Stimulated activated CD8-positive, alpha-beta memory T cell treated with anti-CD3 and anti-CD28 coated beads, Interleukin-12 subunit alpha, Interleukin-12 subunit beta, amount 100 ng/mL, for 4 hours (primary cell): ENCODE measurements around the gene TPRG1L.

Experiments
- DNase-seq: peaks from one replicate; pipeline ENCODE4 v3.0.0-alpha.2; 2020; ENCODE audit warnings: low read depth

Gene TPRG1L

DNA sequence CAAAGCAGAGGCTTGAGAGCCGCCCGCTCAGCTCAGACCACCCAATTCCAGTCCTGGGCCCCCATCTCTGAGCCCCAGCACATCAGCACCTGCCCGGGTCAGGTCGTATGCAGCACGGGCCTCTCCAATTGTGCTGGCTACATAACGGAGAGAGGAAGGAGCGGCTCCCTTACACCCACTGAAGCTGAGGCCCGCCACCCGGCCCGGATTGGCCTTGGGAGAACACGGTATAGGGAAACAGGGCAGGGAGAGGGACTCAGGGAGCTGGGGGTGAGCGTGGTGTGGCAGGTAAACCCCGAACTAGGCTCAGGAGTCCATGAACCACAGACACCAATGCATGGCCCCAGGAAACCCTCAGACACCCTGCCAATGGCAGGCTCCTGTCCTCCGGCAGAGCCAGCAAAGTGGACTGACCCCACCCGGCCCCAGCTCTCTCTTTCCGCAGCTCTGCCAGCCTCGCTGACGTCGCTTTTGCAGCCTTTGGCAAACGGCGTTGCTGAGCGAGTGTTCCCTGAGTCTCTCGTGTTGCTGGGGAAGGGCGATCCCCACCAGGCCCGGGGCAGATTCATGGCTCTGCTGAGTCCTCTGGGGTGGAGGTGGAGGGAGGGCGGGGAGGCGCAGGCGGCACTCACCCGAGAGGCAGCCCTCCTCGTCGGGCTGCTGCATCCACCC, 30.0 kb upstream of the TPRG1L start:
- no peak for DNase-seq

DNA sequence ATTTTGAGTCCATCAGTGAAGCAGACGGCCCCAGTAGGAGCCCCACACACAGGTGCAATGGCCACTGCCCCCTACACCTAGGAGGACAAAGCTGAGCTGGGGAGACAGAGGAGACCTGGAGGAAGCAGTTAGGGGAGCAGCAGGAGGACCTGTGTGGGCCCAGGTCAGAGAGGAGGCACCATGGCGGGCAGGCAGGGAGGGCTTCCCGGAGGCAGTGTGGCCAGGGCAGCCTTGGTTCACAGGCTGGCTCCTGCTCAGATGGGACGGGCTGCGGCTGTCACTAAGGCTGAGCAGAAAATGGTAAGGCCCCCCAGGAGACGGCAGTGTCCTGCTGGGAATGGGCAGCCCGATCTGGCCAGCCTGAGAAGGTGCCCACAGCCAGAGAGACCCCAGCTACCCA, 28.9 kb upstream of the TPRG1L start:
- no peak for DNase-seq

DNA sequence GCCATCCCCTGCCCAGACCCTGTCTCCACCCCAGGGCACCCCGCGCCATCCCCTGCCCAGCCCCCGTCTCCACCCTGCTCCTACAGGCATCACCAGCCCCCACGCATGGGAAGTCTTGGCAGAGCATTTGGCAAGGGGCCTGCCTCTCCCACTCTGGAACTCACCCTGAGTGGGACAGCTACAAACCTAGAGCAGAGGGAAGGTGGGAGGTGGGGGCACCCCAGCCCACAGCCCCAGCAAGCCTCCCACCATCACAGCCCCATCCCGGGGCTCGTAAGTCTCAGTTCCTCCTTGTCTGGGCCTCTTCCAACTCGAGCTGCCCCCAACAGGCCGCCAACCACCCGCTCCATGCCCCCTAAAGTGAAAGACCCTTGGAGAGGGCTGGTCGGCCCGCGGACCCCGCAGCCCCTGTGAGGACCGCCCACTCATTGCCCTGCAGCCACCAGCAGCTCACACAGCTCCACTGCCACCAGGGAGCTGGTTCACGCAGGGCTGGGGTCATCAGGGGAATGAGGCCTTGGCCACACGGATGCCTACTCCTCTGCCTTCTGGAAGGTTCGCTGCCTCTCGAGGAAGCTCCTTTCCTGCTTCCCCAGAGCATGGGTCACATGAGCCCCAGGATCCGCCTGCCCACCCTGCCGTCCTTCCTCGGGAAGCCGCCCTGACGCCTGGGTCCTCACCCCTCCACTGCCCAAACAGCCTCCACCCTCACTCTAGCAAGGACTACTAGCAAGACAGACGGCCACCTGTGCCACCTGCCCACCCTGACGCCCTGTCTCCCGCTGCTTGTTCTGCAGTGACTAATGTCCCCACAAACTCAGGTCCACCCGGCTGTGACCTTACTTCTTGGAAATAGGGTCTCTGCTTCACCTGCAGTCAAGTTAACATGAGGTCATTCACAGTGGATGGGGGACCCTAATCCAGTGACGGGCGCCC, 27.9 kb upstream of the TPRG1L start:
- no peak for DNase-seq

DNA sequence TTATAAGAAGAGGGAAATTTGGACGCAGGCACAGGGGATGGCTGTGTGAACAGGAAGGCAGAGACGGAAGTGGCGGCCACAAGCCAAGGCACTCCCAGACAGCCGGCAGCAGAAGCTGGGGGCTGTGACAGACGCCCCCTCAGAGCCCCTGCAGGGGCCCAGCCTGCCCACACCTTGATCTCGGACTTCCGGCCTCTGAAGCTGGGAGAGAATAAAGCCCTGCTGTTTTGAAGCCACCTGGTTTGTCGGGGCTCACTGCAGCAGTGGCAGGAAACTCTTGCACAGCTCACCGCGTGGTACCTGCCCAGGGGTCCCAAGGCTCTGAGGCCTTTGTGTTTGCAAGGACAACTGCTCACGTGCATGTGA, 27.2 kb upstream of the TPRG1L start:
- no peak for DNase-seq

DNA sequence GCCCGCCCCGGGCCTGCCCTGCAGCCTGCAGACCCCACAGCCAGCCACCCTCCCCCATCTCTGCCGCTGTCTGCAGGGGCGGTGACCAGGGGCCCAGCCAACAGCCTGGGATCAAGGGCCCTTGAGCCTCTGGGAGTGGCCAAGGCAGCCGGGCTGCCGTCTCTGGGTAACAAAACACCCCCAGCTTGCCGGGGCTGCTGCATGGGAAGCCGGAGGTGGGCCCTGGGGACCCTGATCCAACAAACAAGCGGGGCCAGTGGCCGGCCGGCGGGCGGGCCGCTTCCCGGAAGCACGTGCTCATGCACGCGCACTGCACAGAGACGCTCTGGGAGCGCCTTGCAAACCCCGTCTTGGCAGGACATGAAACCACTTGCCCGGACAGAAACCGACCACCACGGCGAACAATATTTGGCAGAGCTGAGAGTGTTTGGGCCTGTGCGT, 26.7 kb upstream of the TPRG1L start:
- DNase-seq = no peak

DNA sequence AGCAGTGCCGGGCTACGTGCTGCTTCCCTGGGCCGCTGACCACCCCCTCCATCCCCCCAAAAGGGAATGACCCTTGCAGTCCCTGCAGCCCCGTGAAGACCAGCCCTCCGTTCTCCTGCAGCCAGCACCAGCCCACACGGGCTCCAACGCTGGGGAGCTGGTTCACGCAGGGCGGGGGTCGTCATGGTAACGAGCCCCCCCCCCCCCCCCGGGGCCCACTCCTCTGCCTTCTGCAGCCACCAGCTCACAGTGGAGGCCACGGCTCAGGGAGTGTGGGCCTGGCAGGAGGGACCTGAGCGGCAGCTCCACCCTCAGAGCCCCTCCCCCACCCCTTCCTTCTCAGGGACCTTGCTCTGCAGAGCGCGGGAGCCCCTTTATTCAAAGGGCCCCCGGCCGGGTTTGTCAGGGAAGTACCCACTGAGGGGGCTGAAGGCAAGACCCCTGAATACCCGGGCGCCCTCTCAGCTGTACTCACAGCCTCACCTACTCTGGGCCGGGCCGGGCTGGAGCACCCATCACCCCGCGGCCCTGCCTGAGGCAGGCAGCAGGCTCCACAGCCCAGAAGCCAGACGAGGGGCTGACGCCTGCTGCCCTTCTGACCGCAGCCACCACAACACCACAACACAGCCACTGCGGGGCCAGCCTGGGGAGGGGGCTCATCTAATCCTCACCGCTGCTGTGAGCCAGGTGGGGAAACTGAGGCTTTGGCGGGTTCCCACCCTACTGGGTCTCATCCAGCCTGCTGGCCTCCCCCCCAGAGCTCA, 26.1 kb upstream of the TPRG1L start:
- DNase-seq = no peak

DNA sequence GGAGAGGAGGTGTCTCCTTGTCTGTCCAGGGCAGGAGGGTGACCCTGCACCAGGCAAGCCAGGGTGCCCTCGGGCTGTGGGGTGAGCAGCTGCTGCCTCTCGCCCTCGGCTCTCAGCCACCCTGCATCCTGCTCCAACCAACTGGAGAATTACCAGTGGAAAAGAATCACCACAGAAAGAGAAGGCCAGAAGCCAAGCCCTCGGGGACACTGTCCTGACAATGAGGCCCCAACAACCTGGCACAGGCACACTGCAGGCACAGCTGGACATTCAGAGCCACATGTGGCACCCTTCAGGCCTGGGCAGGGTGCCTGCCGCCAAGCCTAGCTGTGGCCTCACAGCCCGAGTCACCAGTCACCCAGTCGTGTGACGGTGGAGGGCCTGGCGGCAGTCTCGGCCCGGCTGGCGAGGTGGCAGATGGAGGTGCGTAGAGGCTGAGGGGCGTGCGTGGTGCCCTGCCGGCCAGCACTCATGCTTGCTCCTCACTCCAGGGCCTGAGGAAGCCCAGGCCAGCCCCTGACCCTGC, 25.5 kb upstream of the TPRG1L start:
- DNase-seq = no peak

DNA sequence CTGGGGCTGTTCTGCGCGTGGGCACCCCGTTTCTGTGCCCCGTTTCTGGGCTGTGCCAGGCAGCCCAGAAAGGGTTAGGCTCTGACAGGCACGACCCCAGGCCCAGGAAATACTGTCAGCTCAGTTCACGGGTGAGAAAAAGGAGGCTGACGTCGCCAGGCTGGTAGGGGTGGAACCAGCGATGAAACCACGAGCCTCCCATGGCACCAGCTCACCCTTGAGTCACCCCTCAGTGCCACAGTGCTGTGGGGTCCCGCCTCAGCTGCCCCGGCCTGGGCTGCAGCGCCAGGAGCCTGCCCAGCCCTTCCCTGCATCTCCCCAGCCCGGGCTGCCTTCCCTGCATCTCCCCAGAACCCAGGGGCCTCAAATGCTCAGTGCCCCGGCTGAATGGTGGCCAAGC, 25.0 kb upstream of the TPRG1L start:
- no peak for DNase-seq

DNA sequence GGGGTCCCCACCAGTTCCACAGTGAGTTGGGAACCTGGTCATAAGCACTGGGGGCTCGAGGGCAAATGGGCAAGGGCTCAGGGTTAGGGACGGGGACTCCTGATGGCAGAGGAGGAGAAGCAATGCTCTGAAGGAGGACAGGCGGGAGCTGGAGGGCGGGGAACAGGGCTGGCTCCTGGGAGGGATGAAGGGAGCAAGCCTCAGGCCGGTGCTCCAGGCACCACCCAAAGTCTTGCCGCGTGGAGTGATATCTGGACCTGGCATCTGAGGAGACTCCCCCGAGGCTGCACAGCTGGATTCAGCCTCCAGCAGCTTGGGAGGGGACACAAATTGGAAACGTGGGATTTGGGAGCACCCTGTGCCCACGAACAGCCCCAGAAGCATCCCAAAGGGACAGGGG, 24.5 kb upstream of the TPRG1L start:
- DNase-seq = no peak

DNA sequence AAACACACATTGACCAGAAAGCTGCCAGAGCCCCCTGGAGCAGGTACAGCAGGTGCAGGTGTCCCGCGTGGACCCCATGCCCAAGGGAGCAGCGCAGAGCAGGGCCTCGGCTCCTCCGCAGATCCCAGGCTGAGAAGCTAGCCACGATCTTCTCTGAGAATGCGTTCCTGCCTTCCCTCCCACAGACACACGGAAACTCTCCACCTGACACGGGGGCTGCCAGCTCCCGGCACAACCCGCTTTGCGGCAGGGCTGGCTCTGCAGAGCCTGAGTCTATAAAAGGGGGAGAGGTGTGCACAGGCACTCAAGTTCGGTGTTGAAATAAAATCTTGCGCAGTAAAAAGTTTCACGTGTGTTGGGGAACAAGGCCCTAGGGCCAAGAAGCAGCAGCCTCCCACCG, 23.1 kb upstream of the TPRG1L start:
- DNase-seq = no peak

DNA sequence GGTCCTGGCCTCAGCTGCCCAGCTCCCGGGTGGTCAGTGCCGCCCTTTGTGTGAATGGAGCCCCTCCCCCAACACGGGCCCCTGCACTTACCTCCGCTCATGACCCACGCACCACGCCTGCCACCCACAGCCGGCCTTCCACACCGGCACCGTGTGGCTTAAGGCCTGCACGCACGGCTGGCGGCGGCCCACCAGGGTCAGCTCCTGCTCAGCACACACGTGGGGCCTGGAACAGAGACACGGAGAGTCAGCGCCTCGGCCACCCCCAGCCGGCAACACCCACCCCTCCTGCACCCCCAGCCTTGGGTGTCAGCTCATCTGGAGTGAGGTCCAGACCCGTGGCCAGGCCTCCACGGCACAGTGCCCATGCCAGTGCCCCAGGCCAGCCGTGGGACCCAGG, 22.4 kb upstream of the TPRG1L start:
- no peak for DNase-seq

DNA sequence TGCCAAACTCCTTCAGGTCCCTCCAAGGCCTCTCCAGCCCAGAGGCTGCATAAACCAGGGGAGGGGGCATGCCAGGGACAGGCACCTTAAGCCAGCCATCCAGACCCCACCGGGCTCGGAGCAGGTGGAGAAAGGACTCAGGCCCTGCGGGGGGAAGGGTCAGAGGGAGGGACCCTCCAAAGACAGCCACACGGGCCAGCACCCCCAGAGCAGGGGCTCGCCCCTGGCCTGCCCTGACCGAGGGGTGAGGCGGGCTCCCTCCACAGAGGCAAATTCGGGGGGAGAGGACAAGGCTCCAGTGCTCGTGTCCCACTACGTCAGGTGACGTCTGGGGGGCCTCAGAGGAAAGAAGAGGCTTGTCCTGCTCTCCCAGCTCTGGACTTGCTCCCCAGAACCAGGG, 21.7 kb upstream of the TPRG1L start:
- DNase-seq = no peak

DNA sequence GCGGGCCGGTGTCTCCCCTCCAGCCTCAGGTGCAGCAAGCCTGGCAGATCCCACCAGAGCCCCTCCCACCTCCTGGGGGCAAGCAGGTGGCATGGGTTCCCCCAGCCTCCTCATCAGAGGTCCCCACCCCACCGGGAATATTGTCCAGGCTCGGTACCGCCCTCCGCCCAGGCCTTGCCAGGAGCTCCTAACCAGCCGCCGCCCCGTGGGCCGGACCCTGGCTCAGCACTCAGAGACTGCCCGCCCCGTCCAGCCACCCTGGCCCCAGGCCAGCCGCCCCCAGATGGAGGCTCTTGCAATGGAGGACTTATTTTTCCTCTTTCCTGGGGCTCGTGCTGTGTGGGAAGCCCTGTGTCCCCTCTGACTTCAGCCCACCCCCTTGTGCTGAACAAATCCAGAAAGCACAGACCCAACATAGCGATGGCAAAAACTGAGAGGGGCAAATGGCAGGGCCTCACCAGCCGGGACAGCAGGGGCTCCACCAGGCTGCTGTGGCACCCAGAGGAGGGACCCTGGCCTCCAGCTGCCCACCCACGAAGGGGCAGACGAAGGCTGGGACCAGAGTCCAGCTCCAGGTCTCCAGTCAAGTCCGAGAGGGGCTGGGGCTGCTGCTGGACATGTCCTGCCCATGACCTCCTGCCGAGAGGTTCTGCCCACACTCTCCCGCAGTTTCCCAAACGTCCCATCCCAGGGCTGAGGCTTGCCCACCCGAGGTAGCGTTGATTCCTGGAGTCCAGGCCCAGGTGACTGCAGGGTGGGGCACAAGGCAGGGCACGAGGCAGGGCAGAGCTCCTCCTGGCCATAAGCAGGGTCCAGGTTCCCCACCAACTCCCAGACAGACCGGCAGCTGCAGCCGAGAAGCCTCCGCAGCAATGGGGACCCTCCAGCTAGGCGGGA, 21.0 kb upstream of the TPRG1L start:
- no peak for DNase-seq

DNA sequence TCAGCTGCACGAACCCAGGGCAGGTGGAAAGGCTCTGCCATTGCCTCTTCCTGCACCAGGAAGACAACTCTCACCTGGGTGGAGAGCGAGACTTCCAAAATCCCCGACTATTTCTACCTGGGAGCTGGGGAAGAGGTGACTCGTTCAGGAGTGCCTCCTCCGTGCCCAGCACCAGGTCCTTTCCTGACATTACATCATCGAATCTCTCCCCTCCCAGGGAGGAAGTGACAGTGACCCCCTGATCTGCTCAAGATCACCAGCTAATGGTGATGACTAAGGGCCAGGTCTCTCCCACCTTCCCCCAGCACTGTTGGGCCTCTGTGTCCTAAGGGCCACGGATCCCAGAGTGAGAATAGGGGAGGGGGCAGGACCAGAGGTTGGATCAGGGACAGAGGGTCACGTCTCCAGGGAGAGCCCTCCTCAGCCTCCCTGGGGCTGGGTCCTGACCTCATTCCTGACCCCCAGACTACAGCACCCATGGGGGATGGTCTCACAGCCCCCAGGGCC, 20.3 kb upstream of the TPRG1L start:
- DNase-seq = no peak

DNA sequence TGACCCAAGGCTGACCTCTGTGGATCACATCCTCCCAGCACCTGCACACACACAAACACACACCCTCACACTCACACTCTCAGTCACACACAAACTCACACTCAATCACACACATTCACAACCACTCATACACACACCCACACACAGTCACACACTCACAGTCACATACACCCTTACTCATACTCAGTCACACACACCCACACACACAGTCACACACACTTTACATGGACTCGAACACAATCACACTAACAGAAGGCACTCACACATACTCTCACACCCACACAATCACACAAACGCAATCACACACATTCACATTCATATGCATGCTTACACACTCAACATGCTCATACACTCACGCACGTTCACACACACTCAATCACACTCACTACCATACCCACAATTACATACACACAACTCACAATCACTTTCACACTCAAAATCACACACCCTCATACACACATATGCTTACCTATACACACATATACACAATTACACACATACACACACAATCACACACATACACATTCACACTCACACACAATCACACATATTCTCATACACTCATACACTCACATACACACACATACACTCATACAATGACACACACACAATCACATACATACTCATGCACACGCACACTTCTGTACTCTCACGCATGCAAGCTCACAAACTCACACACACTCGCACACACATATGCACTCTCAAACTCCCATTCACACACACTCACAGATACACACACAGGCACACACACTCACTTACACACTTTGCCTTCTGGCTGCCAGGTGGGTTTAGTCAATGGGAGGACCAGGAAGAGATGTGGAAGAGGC, 19.6 kb upstream of the TPRG1L start:
- no peak for DNase-seq

DNA sequence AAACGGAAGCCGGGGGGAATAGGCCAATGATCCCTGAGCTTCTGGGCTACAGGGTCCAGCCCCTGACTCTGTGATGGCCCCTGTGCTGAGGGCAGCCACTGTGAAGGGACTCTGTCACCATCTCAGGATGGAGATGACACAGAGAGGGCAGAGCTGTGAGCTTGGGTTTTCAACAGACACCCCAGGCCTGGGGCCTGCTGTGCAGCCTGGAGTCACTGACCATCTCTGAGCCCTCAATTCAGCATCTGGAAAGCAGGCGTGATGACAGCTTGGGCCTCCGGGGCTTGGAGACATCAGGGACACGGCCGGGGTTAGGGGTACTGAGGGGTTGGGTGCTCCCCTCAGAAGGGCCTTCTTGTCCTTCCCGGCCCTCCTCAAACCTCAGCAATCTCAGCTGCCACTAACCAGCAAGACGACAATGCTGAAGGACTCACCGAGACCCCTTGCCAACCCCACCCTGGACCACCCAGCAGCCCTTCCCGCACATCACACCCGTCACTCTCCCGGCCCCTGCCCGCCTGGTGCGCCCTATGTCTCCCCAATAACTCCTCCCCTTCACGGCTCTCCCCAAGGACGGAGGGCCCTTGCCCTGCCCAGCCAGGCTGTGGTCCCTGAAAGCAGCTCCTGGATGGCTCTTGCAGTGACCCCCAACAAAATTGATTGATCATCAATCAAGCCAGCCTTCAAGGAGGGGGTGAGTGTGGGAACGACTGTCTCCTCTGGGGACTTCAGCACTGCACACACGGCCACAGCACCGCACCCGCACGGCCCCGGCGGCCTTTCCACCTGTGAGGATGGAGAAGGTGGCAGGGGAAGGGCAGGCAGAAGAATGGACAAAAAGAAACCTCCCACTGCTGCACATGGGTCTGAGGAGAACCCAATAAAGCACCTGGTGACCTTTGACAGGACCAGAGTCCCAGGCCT, 17.8 kb upstream of the TPRG1L start:
- no peak for DNase-seq

DNA sequence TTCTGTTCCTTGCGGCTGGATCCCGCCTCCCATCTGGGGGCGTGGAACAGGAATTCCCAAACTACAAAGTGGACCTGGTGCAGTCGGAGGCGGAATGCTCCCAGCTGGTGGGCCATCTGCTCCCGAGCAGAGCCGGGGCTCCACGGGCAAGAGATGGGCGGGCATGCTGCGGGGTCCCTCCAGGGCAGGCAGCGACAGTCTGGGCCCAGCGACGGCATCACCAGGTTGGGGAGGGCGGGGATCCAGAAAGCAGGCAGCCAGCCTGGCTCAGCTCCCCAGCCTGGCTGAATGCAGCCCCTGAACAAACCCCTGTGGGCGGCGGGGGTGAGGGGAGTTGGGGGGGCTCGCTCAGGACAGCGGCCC, 17.1 kb upstream of the TPRG1L start:
- no peak for DNase-seq

DNA sequence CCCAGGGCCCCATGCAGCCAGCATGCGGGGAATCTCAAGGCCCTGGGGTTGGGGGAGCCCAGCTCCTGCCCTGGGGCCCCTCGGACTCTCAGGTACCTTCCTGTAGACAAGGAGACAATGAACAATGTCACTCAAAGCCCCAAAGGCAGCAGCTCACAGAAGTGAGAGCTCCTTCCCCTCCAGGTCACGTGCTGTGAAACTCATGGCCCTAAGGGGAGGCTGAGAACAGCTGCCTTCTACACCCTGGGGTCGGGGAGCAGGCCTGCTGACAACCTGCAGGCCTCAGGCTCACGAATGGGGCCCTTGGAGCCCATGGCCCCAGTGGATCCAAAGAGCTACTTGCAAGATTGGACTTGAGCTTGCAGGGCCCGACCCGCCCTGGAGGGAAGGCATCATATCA, 16.7 kb upstream of the TPRG1L start:
- no peak for DNase-seq

DNA sequence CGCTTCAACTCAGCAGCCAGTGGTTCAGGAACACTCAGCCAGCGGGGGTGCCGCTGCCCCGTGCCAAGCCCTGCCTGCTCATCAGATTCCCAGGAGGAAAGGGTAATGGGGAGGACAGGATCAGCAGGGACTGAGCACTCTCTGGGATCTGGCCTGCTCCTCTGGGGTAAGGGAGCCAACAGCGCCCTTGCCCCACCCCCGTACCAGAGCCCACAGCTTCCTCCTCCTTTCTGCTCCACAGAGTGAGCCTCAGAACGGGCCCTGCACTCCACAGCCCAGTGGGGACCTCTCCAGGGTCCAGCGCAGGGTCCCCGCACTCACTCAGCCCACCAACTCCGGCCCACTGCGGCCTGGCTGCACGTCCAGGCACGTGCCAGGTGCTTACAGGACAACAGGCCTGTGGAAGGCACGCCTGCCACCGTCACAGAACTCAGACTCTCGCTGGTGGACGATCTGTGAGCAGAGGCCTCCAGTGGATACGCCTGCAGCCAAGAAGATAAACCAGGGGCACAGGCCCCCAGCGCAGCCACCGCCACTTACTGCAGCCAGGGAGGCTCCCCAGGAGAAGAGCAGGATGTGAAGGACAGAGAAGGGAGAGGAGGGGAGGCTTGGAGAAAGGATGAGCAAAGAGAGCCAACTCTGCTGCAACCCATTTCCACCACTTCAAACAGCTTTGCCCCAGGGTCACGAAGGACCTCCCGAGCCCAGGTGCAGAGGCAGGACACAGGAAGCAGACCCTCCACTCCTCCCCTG, 15.6 kb upstream of the TPRG1L start:
- DNase-seq = no peak
